GM18505 (cell line): ENCODE data around the gene DGKH.
A peak's percentile ranks its signal among the peaks of the same experiment; 100 is the strongest.

ENCODE experiments used
- ATAC-seq: cut with Tn5 transposase; IDR thresholded peaks from one replicate; pipeline ENCODE4 v1.9.1; 2021; ENCODE audit not compliant: unreplicated experiment
- POLR2A ChIP-seq: IDR thresholded peaks from 4 replicates; pipeline ENCODE4 v1.6.1; 2011; ENCODE audit warnings: borderline replicate concordance; ENCODE audit not compliant: insufficient read depth, insufficient read length; ENCODE audit errors: extremely low read depth

DGKH gene

GRCh38 chr13:42048684-42049453, 421 bp downstream of the DGKH start:
- peak; percentile 39 for TF ChIP-seq POLR2A
- ATAC-seq: peak; percentile 55

GRCh38 chr13:42049454-42049813, 986 bp downstream of the DGKH start:
- peak; percentile 15 for ATAC-seq
- no peak for TF ChIP-seq POLR2A

DNA sequence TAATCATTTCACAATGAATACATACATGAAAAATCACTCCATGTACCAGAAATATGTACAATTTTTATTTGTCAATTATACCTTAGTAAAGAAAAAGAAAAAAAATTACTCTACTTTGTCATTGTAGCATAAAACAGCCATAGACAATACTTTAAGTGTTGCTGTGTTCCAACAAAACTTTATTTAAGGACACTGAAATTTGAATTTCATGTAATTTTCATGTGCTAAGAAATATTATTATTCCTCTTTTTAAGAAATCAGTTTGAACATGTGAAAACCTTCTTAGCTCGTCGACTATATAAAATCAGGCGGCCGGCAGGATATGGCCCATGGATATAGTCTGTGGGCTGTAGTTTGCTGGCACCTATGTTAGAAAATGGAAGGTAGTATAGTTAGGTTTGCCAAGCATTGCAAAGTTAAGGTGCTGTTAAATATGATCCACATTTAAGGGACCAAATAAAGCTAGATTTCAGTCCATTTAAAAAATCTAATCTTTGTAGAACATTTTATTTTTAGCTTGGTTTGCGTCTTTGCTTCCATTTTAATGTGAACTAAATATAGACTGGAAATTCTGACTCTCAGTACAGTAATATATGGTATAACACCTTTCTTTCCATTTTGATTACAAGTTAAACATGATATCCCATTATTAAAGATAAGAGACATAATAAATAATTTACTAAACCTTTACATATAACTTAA, 6.5 kb downstream of the DGKH start:
- TF ChIP-seq POLR2A: no peak
- ATAC-seq: no peak

DNA sequence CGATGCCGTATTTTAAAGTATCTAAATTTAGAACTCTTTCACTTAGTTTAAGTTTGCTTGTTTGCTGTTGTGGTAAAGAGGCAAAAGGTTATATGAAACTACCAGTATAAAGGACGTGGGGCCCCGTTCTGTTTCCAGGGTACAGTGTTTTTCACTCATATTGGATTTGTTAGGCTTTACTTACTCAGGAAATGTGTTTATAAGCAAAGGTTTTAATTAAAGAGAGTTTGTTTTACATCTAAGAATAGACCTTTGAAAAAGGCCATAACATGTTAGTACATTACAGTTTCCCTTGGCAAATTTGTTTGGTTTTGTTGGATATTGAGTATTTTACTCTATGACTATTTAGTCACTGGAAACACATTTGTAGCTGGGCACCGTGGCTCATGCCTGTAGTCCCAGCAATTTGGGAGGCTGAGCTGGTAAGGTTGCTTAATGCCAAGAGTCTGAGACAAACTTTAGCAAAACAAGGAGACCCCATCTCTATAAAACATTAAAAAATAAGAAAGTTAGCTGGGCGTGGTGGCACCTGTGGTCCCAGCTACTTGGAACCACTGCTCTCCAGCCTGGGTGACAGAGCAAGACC, 7.1 kb downstream of the DGKH start:
- no peak for TF ChIP-seq POLR2A
- no peak for ATAC-seq

GRCh38 chr13:42056146-42056545, 7.7 kb downstream of the DGKH start:
- TF ChIP-seq POLR2A: no peak
- no peak for ATAC-seq

DNA sequence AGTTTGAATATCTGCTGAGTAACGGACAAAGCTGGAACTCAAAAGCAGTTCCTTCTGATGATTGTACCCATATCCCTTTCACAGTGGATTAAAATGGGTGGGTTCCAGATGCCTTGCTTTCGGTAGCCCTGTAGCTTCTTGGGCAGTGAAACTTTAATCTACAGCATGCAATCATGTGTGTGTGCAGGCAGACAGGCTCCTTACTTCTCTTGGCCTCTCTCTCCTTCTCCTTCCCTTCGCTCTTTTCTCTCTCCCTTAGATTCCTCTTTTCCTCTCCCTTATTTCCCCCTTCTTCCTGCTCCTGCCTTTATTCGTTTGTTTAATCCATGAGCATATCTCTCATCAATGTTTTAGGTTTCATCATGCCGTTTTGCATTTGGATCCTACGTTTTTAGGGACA, 8.1 kb downstream of the DGKH start:
- ATAC-seq: no peak

DNA sequence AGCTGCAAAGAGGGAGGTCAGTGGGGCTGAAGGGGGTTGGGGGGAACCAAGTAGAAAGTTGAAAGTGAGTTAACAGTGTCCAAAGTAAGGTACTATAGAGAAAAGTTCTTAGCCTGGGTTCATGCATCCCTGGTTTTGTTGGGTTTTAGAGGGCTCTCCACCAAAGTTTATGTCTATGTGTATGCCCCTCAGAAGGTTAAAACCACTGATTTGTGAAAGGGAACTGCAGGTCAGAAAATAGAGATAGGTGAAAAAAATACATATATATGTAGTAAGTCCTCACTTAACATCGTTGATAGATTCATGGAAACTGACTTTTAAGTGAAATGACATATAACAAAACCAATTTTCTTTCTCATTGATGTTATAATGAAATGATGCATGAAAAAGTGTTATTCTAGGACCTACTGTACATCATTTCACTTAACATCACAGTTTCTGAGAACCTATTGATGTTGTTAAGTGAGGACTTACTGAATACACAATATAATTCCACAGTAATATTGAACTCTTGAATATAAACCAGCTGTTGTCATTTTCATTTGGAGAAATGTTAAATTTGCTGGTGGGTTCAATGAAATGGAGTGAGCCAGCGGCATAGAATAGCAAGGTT, 9.6 kb downstream of the DGKH start:
- ATAC-seq: no peak
- no peak for TF ChIP-seq POLR2A

More for the DNA sequence above, 8.1 kb downstream of the DGKH start:
- TF ChIP-seq POLR2A: no peak

GRCh38 chr13:42061943-42062342, 13.5 kb downstream of the DGKH start:
- ATAC-seq: no peak
- TF ChIP-seq POLR2A: no peak

- no peak for TF ChIP-seq POLR2A
- ATAC-seq: no peak
Observed at GRCh38 chr13:42063105-42063504, 14.7 kb downstream of the DGKH start.

DNA sequence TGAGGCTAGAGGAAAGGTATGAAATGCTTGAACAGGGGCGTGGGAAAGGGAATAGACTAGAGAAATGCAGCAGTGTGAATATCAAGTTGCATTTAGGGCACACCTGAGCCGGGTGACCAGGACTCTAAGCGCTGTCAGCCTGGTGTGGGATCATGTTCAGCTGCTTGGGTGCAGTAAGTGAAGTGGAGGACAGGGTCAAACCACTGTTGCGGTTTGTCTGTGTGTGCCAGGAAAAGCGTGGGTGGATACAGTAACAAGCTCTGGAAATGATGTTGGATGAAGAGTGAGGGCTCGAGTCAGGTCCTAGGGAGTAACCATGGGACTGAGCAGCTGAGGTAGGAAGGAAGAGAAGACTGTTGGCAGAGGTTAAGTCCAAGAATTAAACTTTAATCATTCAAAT, 15.8 kb downstream of the DGKH start:
- no peak for ATAC-seq
- no peak for TF ChIP-seq POLR2A

GRCh38 chr13:42064966-42065365, 16.5 kb downstream of the DGKH start:
- TF ChIP-seq POLR2A: no peak

DNA sequence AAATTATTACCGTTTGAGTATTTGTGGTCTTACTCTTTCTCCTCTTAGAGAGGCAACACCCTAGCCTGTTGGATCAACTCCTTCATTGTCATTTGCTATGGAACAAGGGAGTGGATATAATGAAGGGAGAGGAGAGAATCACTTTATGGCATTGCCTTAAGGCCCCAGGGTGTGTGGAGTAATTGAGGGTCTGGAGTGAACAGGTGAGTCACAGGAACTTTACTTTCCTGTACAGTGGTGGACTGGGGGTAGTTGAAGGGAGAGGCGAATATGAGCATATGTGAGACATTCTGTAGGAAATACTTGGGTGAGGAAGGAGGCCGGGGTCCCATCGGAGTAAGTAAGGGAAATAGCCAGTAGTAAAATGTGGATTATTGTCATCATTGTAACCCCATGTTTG, 17.0 kb downstream of the DGKH start:
- no peak for TF ChIP-seq POLR2A

More at GRCh38 chr13:42064966-42065365, 16.5 kb downstream of the DGKH start:
- no peak for ATAC-seq

DNA sequence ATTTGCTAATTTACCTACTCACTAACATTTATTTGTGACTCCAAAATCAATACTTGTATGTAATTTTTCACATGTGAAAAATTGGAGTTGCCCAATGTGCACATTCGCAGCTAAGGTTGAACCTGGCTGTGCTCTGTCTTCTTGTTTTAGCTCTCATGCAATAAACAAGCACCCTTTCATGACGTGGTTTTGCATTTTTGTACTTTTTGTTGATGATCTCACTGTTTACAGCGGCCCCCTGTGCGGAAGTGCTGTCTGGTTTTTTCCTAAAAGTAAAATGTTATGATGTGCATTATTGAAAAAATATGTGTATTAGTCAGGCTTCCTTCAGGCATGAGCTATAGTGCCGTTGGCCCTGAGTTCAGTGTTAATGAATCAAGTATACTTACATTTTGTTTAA, 18.1 kb downstream of the DGKH start:
- TF ChIP-seq POLR2A: no peak
- ATAC-seq: no peak

More for the DNA sequence above, 17.0 kb downstream of the DGKH start:
- no peak for ATAC-seq
